B cell (primary cell): ENCODE measurements around the gene TTL. TPM values are rescaled to one million over a fixed set of nuclear protein-coding genes. Genes with fewer than 3 reads are reported as not detected.

Source experiments
- ATAC-seq: fragments of 200-7000 bp; cut with Tn5 transposase; one replicate; pipeline ENCODE4 v1.10.0; 2021; ENCODE audit warnings: low read depth, mild to moderate bottlenecking, moderate number of reproducible peaks, moderate library complexity
- CTCF ChIA-PET: fragments of 350-600 bp; sonication (Branson Sonifier 250); formaldehyde crosslinking; loops from one replicate; lab custom pipeline; 2021; ENCODE audit warnings: antibody characterized with exemption, inconsistent platforms; lab: Charles Lee
- POLR2A ChIA-PET: fragments of 350-600 bp; sonication (Branson Sonifier 250); formaldehyde crosslinking; loops from one replicate; lab custom pipeline; 2021; ENCODE audit warnings: antibody characterized with exemption; lab: Charles Lee
- DNase-seq: peaks from one replicate; pipeline ENCODE4 v3.0.0; 2013
- H2AFZ ChIP-seq: 2 replicates; pipeline ENCODE4 v1.6.1; 2012; ENCODE audit warnings: mild to moderate bottlenecking, low read depth, low read length; ENCODE audit not compliant: insufficient read depth, poor library complexity, severe bottlenecking
- H3K27ac ChIP-seq, 2 donors: 1 replicate in 1 of 2; 2 replicates in 1 of 2; pipeline ENCODE4 v1.5.1; 2012 to 2013; ENCODE audit warnings: low read length in 2 of 2, mild to moderate bottlenecking in 2 of 2, moderate library complexity in 1 of 2
- H3K27me3 ChIP-seq, 4 experiments: fragments of 200-600 bp in 1 of 4; sonication (generic) in 1 of 4; replicated peaks in 1 of 4; 1 replicate in 2 of 4; 2 replicates in 2 of 4; pipeline versions ENCODE4 v1.6.1 to v1.7.0; 2013 to 2016; ENCODE audit warnings: low read length in 3 of 4, mild to moderate bottlenecking in 2 of 4, mixed read lengths in 1 of 4, moderate library complexity in 1 of 4; ENCODE audit not compliant: insufficient read depth in 4 of 4, control insufficient read depth in 3 of 4; ENCODE audit errors: control extremely low read depth in 1 of 4
- H3K36me3 ChIP-seq, 2 experiments: replicated peaks in 1 of 2; 1 replicate in 1 of 2; 2 replicates in 1 of 2; pipeline versions ENCODE4 v1.6.1 to v1.7.1; 2013; ENCODE audit warnings: low read length in 1 of 2; ENCODE audit not compliant: insufficient read depth in 2 of 2, control insufficient read depth in 1 of 2; ENCODE audit errors: control extremely low read depth in 1 of 2, extremely low read depth in 1 of 2
- H3K4me1 ChIP-seq, 2 donors: fragments of 200-600 bp in 1 of 2; sonication (generic) in 1 of 2; 1 replicate in 1 of 2; 2 replicates in 1 of 2; pipeline versions ENCODE4 v1.5.1 to v1.6.1; 2013 to 2017; ENCODE audit warnings: low read length in 2 of 2; ENCODE audit not compliant: control insufficient read depth in 2 of 2, insufficient read depth in 2 of 2
- H3K4me2 ChIP-seq: replicated peaks from 2 replicates; pipeline ENCODE3; 2012; ENCODE audit warnings: mild to moderate bottlenecking, low read depth, low read length; ENCODE audit not compliant: poor library complexity, severe bottlenecking
- H3K4me3 ChIP-seq, 5 experiments: fragments of 200-600 bp in 1 of 5; sonication (generic) in 1 of 5; 1 replicate in 3 of 5; 2 replicates in 2 of 5; pipeline versions ENCODE4 v1.5.1 to v1.7.0; 2011 to 2016; ENCODE audit warnings: low read length in 4 of 5, mild to moderate bottlenecking in 4 of 5, low read depth in 2 of 5, control low read depth in 1 of 5, moderate library complexity in 1 of 5; ENCODE audit not compliant: insufficient read depth in 1 of 5; ENCODE audit errors: control extremely low read depth in 1 of 5, extremely low read depth in 1 of 5
- H3K79me2 ChIP-seq: fragments of 200-600 bp; sonication (generic); one replicate; pipeline ENCODE4 v1.6.0; 2016; ENCODE audit warnings: low read length; ENCODE audit not compliant: control insufficient read depth, insufficient read depth
- H3K9ac ChIP-seq: fragments of 200-600 bp; sonication (generic); 2 replicates; pipeline ENCODE4 v1.6.1; 2017; ENCODE audit warnings: mild to moderate bottlenecking, low read length, moderate library complexity
- H3K9me3 ChIP-seq, 3 donors: one replicate each; pipeline versions ENCODE4 v1.6.1 to v1.7.1; 2013; ENCODE audit warnings: low read length in 2 of 3; ENCODE audit not compliant: control insufficient read depth in 2 of 3, insufficient read depth in 1 of 3; ENCODE audit errors: control extremely low read depth in 1 of 3
- H4K20me1 ChIP-seq: 2 replicates; pipeline ENCODE4 v1.6.0; 2012; ENCODE audit warnings: mild to moderate bottlenecking, low read length; ENCODE audit not compliant: insufficient read depth, control insufficient read depth, poor library complexity, severe bottlenecking
- H3K27ac Mint-ChIP-seq: one replicate; pipeline ENCODE4 v1.8.0; 2021; ENCODE audit warnings: mixed read lengths
- H3K27me3 Mint-ChIP-seq: one replicate; pipeline ENCODE4 v1.8.0; 2021; ENCODE audit warnings: mixed read lengths
- H3K4me1 Mint-ChIP-seq: one replicate; pipeline ENCODE4 v1.8.0; 2021; ENCODE audit warnings: mixed read lengths
- H3K4me3 Mint-ChIP-seq: one replicate; pipeline ENCODE4 v1.8.0; 2021; ENCODE audit warnings: mixed read lengths
- H3K9me3 Mint-ChIP-seq: one replicate; pipeline ENCODE4 v1.8.0; 2022; ENCODE audit warnings: mixed read lengths; ENCODE audit not compliant: insufficient read depth
- EZH2 ChIP-seq: IDR thresholded peaks from 2 replicates; pipeline ENCODE4 v1.6.1; 2012; ENCODE audit warnings: borderline replicate concordance, low read depth, mild to moderate bottlenecking, moderate library complexity, low read length; ENCODE audit not compliant: insufficient read depth, poor library complexity, severe bottlenecking
- WGBS: methylation state at CpG from one replicate; pipeline ENCODE4 v1.1.5; 2013; ENCODE audit warnings: missing lambda C conversion rate; ENCODE audit not compliant: insufficient coverage; 5-methylcytosine and 5-hydroxymethylcytosine counted together
- intact Hi-C: fragments of 100-400 bp; cut with micrococcal nuclease; formaldehyde crosslinking; loops from one replicate; pipeline ENCODE4 v1.10.0; 2022
- polyA plus RNA-seq: library from polyadenylated mRNA; depleted of rRNA; stranded (reverse); fragments of >200 nt; gene quantifications from 2 replicates; pipeline ENCODE4 v1.2.3, GENCODE V29; 2012
- total RNA-seq, 2 donors: library from RNA; stranded (reverse); fragments of 120-200 nt in 1 of 2; gene quantifications; 1 replicate in 1 of 2; 2 replicates in 1 of 2; pipeline versions ENCODE4 v1.2.3 to v1.2.4, GENCODE V29; 2013 to 2022
- TF ChIP-seq, protein P1 (sequence below): fragments of 200-600 bp; IDR thresholded peaks from one replicate; pipeline ENCODE4 v1.8.0; 2022; ENCODE audit warnings: antibody characterized with exemption, mild to moderate bottlenecking

The TTL gene
- total and polyA plus RNA-seq, 2 donors (not counting 1 experiment from before 2014, with no cell fraction given) = 9.5 to 31.4 TPM

DNA sequence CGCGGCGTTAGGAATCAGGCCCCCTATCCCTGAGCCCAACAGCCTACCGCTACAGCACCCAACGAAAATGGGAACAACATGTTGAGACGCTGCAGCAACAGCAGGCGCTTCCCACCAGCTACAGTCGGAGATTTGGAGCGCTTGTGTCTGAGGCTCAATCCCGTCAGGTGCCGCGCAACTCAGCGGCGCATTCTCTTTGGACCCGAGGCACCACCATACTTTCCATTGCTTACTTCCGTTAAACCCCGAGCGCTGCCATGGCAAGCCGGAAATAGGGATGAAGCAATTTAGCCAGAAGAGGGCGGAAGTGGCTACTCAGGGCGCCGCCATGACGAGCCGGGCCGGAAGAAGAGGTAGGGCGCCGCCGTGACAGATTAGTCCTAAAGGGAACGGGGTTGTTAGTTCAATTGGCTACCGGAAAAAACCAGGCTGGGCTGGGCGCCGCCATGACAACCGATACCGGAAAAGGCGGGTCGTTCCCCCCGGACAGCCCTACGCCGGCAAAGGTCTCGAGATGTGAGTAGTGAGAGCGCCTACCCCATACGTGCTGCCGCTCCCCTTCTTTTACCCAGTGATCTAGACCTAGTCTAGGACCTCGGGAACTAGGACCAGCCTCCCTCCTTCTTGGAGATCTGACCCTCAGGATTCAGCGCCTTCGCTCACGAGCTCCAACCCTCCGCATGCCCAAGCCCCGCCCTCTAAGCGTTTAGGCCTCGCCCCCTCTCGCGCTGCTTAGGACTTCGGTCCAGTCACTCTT, 102.4 kb downstream of the TTL start, which contains the start of gene CHCHD5:
TSS of gene CHCHD5 (plus strand) at position 476 of the 757 bp plus-strand sequence. CDS start at position 515, 39 bp downstream.
- Histone ChIP-seq H3K4me2 (peak within 1 kb of the TSS; percentile 80), H3K27ac (peak within 1 kb of the TSS; percentile 83 to 87), H2AFZ (peak within 1 kb of the TSS; percentile 96), H3K36me3 (peaks cover 0 to 24% of the 10 kb centered on the region in 2 experiments), H4K20me1 (no peaks in the 10 kb centered on the region), H3K9ac (peak within 1 kb of the TSS; percentile 77), H3K79me2 (no peaks in the 10 kb centered on the region), H3K9me3 (peaks cover 0 to 11% (median 0%) of the 10 kb centered on the region in 3 donors), H3K4me3 (peak within 1 kb of the TSS; percentile 70 to 94 (median 75)), H3K27me3 (no peaks in the 10 kb centered on the region), H3K4me1 (peaks cover 13 to 25% of the 10 kb centered on the region in 2 donors)
- DNase-seq = peak; percentile 96
- Mint-ChIP-seq H3K27ac (peak within 1 kb of the TSS; percentile 98), H3K27me3 (no peaks in the 10 kb centered on the region), H3K9me3 (no peaks in the 10 kb centered on the region), H3K4me1 (peaks cover 33% of the 10 kb centered on the region), H3K4me3 (peak within 1 kb of the TSS; percentile 97)
- POLR2A ChIA-PET = interaction anchor here (0.6 to 1.5 kb wide), 5 partner anchors 61 to 530 kb away, joined by 3 to 12 read pairs (median 4); partner anchors contain the start of gene TMEM87B
- TF ChIP-seq, protein P1, sequence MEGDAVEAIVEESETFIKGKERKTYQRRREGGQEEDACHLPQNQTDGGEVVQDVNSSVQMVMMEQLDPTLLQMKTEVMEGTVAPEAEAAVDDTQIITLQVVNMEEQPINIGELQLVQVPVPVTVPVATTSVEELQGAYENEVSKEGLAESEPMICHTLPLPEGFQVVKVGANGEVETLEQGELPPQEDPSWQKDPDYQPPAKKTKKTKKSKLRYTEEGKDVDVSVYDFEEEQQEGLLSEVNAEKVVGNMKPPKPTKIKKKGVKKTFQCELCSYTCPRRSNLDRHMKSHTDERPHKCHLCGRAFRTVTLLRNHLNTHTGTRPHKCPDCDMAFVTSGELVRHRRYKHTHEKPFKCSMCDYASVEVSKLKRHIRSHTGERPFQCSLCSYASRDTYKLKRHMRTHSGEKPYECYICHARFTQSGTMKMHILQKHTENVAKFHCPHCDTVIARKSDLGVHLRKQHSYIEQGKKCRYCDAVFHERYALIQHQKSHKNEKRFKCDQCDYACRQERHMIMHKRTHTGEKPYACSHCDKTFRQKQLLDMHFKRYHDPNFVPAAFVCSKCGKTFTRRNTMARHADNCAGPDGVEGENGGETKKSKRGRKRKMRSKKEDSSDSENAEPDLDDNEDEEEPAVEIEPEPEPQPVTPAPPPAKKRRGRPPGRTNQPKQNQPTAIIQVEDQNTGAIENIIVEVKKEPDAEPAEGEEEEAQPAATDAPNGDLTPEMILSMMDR = no peak
- no peak for TF ChIP-seq EZH2
- CTCF ChIA-PET = interaction anchor here (1.0 to 2.7 kb wide), 11 partner anchors 14 to 463 kb away, joined by 3 to 11 read pairs (median 4); partner anchors contain the start of gene POLR1B
- 2% methylated on average over 54 of the region's 54 CpGs for WGBS
- peak; percentile 83 for ATAC-seq
- intact Hi-C loops = loop anchor here (1.0 to 5.0 kb wide), 9 partner anchors 42 to 702 kb away; partner anchors contain the start of genes ANAPC1, CKAP2L, POLR1B and SLC20A1
